Stomach (tissue), 4 donors: ENCODE results near the gene GGACT.

Experiments
- EP300 ChIP-seq: sonication (generic); formaldehyde crosslinking; IDR thresholded peaks from one replicate; pipeline ENCODE4 v1.6.1; 2017; ENCODE audit warnings: antibody characterized with exemption
- POLR2A ChIP-seq, 4 donors: fragments of 450-650 bp; IDR thresholded peaks; one replicate each; pipeline ENCODE4 v1.6.1; 2016; ENCODE audit warnings: antibody characterized with exemption in 4 of 4, control low read depth in 2 of 4, mild to moderate bottlenecking in 1 of 4, moderate library complexity in 1 of 4
- POLR2AphosphoS5 ChIP-seq, 3 donors: sonication (generic); formaldehyde crosslinking; IDR thresholded peaks; one replicate each; pipeline ENCODE4 v1.6.1; 2016; ENCODE audit warnings: antibody characterized with exemption in 3 of 3
- TF ChIP-seq, protein P1 (sequence below), 7 experiments: fragments of 450-650 bp in 4 of 7; fragments of 200-600 bp in 3 of 7; sonication (generic) in 3 of 7; IDR thresholded peaks; one replicate each; pipeline ENCODE4 v1.5.1; 2016 to 2019; ENCODE audit warnings: antibody characterized with exemption in 7 of 7, control low read depth in 2 of 7, mild to moderate bottlenecking in 1 of 7

DNA sequence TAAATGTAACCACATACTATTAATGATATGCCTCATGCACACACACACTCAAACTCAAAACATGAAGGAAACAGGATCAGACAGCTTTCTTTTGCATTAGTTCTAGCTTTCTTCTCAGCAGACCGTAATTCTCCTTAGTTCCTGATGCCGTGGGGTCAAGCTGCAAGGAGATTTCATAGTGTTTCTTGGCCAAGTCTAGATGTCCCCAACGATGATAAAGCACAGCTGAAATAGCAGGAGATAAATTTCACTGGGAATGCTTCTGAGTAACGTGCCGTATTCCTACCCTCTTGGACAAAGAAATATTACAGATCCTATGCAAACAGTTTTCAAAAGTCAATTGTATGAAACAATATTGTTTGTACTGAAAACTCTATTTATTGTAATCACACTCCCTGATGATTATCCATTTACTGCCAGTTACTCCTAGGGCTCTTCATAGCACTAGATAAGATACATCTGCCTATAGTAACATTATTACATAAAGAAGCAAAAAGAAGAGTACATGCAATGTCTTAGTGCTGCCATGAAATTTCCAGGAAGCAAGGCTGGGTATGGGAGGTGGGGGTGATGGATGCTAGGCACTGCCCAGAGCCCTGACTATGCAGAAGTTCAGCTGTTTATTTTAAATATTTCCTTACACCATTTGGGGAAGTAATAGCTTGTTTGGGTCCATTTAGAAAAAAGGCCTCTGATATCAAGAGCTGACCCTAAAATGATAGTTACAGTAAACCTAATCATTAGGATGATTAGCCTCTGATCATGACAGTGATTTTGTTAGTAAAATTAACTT, 16.5 kb upstream of the GGACT start:
- TF ChIP-seq, protein P1, sequence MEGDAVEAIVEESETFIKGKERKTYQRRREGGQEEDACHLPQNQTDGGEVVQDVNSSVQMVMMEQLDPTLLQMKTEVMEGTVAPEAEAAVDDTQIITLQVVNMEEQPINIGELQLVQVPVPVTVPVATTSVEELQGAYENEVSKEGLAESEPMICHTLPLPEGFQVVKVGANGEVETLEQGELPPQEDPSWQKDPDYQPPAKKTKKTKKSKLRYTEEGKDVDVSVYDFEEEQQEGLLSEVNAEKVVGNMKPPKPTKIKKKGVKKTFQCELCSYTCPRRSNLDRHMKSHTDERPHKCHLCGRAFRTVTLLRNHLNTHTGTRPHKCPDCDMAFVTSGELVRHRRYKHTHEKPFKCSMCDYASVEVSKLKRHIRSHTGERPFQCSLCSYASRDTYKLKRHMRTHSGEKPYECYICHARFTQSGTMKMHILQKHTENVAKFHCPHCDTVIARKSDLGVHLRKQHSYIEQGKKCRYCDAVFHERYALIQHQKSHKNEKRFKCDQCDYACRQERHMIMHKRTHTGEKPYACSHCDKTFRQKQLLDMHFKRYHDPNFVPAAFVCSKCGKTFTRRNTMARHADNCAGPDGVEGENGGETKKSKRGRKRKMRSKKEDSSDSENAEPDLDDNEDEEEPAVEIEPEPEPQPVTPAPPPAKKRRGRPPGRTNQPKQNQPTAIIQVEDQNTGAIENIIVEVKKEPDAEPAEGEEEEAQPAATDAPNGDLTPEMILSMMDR (IDR thresholded peaks at IDR 0.05) = no peak
- TF ChIP-seq POLR2AphosphoS5 (IDR thresholded peaks at IDR 0.05) = no peak
- TF ChIP-seq POLR2A (IDR thresholded peaks at IDR 0.05) = no peak
- TF ChIP-seq EP300 = no peak
